ENCODE data around the gene SUGP1.

SUGP1 gene

DNA sequence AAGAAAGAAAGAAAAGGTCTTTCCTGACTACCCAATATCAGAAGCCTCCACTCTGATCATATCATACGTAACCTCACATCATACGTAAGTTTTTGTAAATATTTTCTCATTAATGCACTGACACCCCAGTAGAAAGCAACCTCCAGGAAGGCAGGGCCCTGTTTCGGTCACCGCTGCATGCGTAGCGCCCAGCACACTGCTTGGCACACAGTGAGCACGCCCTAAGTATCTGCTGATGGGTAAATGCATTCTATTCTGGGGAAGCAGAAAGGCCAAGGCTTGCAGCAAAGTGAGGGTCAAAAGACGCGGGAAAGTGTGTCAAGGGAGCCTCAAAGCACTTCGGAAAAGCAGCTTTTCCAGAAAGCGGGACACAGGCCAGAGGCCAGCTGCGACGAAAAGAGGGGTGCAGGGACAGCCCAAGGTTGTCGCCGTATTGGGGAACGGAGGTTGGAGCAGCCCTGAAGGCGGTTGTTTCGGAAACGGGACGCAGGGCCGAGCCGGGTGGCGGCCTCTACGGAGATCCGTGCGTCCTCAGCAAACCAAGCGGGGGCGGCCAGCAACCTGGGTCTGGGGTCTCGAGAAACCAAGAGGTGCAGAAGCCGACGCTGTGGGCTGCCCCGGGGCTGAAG lies 463 bp downstream of the SUGP1 start:
- Histone ChIP-seq H3K9me3 (ENCODE audit: insufficient read depth, low read depth, low read length) (no peaks in the 10 kb centered on the region), H3K4me1 (ENCODE audit: insufficient read depth, low read length) (no peaks in the 10 kb centered on the region), H3K36me3 (ENCODE audit: insufficient read depth, low read length) (peaks cover 35% of the 10 kb centered on the region), H3K27me3 (ENCODE audit: insufficient read depth, low read length) (no peaks in the 10 kb centered on the region), H3K9ac (ENCODE audit: low read depth, low read length) (peak overlapping the region; percentile 97), H3K27ac (ENCODE audit: low read depth, low read length) (peak overlapping the region; percentile 95), H3K4me3 (ENCODE audit: low read length) (peak overlapping the region; percentile 81)
- 11% methylated on average over 32 of the region's 32 CpGs for WGBS

DNA sequence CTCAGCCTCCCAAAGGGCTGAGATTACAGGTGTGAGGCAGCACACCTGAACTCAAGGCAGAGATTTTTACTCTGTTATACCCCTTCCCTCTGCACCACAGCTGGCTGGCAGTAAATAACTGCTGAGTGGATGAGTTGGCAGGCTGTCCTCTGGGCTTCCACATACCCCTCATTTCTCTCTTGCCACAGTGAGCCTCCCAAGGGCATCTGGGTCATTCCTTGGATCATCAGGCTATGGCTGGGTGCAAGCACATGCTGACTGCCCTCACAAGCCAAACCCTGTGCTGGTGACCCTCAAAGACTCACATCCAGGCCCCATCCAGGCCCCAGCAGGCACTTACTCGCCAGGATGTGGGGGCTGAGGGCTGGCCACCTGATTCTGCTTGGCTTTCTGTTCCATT lies 4.2 kb downstream of the SUGP1 start:
- 93% methylated on average over 1 of the region's 1 CpG for WGBS
- Histone ChIP-seq H3K36me3 (ENCODE audit: insufficient read depth, low read length) (peaks cover 50% of the 10 kb centered on the region), H3K27ac (ENCODE audit: low read depth, low read length) (no peak overlapping the region), H3K27me3 (ENCODE audit: insufficient read depth, low read length) (no peaks in the 10 kb centered on the region), H3K4me1 (ENCODE audit: insufficient read depth, low read length) (no peaks in the 10 kb centered on the region), H3K4me3 (ENCODE audit: low read length) (no peak overlapping the region), H3K9me3 (ENCODE audit: insufficient read depth, low read depth, low read length) (no peaks in the 10 kb centered on the region), H3K9ac (ENCODE audit: low read depth, low read length) (no peak overlapping the region)

DNA sequence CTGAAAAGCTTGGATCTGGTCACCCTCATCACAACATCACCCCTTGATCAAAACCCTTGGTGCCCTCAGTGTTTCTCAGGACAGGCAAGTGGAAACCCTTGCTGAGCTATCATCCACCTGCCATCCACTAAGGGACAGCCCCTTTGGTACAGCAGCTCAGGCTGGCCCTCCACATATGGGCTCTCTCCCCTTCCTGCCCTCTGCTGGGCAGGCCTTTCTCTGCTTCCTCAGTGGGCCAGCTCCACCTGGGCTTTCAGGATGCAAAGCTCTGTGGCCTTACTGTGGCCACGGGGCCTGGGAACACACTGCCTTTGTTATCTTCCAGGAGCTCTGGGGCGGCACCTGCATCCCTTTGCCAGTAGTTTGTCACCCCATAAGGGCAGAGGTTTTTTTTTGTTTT lies 4.9 kb downstream of the SUGP1 start:
- peaks cover 57% of the 10 kb centered on the region for H3K36me3 ChIP-seq (ENCODE audit: insufficient read depth, low read length)
- H3K4me3 ChIP-seq (ENCODE audit: low read length), result no peak overlapping the region
- no peak overlapping the region for H3K27ac ChIP-seq (ENCODE audit: low read depth, low read length)
- no peaks in the 10 kb centered on the region for H3K9me3 ChIP-seq (ENCODE audit: insufficient read depth, low read depth, low read length)
- no peaks in the 10 kb centered on the region for H3K27me3 ChIP-seq (ENCODE audit: insufficient read depth, low read length)
- no peaks in the 10 kb centered on the region for H3K4me1 ChIP-seq (ENCODE audit: insufficient read depth, low read length)
- no peak overlapping the region for H3K9ac ChIP-seq (ENCODE audit: low read depth, low read length)
- WGBS, result 87% methylated on average over 2 of the region's 2 CpGs

DNA sequence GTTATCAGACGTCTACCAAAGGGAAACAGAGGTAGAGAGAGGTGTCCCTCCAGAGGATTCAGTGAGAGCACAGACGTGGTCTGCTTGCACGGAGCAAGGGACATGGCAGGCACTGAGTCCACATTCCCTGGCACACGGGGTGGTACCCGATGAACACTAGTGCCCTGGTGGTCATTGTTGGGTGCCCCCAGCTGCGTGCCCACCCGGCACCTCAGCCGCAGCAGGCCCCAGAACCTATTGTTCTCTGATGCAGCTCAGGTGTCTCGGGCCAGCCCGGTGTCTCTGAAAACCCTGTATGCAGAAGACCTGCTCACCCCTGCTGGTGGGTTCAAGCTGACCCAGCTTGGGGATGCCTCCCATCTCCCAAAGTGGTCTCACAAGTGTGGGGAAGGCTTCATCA lies 11.9 kb downstream of the SUGP1 start:
- Histone ChIP-seq H3K27ac (ENCODE audit: low read depth, low read length) (no peak overlapping the region), H3K9me3 (ENCODE audit: insufficient read depth, low read depth, low read length) (no peaks in the 10 kb centered on the region), H3K36me3 (ENCODE audit: insufficient read depth, low read length) (peaks cover 92% of the 10 kb centered on the region), H3K9ac (ENCODE audit: low read depth, low read length) (no peak overlapping the region), H3K27me3 (ENCODE audit: insufficient read depth, low read length) (no peaks in the 10 kb centered on the region), H3K4me3 (ENCODE audit: low read length) (no peak overlapping the region), H3K4me1 (ENCODE audit: insufficient read depth, low read length) (no peaks in the 10 kb centered on the region)
- WGBS, result 98% methylated on average over 10 of the region's 10 CpGs

DNA sequence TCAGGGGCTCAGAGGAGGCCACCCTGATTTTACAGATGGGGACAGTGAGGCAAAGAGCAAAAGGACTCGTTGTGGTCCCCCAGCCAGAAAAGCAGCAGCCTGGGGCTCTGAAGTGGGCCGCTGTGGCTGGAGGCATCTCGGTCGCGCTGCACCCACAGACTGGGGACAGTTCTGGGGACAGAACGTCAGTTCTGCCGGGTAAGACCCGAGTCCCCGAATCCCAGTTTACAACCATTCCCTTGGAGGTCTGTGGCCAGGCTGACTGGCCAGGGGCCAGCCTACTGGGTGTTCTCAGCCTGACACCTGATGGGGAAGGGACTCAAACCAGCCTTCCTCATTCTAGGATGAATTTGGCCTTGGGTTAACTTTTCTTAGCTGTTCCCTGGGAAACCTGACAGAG lies 14.1 kb downstream of the SUGP1 start:
- H3K9ac ChIP-seq (ENCODE audit: low read depth, low read length), result no peak overlapping the region
- H3K27me3 ChIP-seq (ENCODE audit: insufficient read depth, low read length), result no peaks in the 10 kb centered on the region
- no peak overlapping the region for H3K27ac ChIP-seq (ENCODE audit: low read depth, low read length)
- 96% methylated on average over 9 of the region's 9 CpGs for WGBS
- no peaks in the 10 kb centered on the region for H3K4me1 ChIP-seq (ENCODE audit: insufficient read depth, low read length)
- H3K9me3 ChIP-seq (ENCODE audit: insufficient read depth, low read depth, low read length), result no peaks in the 10 kb centered on the region
- peaks cover 95% of the 10 kb centered on the region for H3K36me3 ChIP-seq (ENCODE audit: insufficient read depth, low read length)
- H3K4me3 ChIP-seq (ENCODE audit: low read length), result no peak overlapping the region

DNA sequence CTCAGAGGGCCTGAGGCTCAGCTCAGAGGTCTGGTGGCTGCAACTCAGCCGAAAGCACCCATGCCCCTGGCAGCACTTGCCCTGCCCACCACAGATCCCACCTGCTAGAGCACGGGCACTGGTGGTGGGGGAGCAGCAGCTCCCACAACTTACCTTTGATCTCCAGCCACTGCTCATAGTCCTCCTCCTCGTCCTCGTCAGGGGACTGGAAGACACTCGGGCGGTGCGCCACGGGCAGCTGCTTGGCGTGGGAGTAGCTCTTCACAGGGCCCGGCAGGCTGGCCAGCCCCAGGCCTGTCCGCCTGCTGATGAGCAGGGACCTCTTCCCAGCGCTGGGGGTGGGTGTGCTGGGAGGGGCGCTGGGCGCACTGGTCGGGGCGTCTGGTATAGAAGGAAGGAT lies 14.6 kb downstream of the SUGP1 start:
- no peaks in the 10 kb centered on the region for H3K9me3 ChIP-seq (ENCODE audit: insufficient read depth, low read depth, low read length)

DNA sequence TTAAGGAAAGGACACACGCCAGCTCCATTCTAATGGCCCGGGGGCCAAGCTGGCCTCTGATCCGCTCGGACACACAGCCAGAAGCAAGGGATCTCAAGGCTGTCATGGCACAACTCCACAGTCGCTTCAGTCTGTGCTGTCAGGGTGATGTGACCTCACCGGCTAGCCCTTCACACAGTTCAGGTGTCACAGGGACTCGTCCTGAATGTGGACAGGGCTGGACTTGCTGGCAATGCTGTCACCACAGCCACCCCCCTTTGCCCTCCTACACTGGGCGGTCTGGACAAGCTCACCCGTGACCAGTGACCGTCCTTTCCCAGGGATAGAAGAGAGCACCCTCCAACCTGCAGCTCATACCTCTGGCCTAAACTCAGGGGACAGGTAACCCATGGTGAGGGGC lies 15.2 kb downstream of the SUGP1 start:
- Histone ChIP-seq H3K27ac (ENCODE audit: low read depth, low read length) (no peak overlapping the region), H3K36me3 (ENCODE audit: insufficient read depth, low read length) (peaks cover 94% of the 10 kb centered on the region), H3K9me3 (ENCODE audit: insufficient read depth, low read depth, low read length) (no peaks in the 10 kb centered on the region), H3K4me1 (ENCODE audit: insufficient read depth, low read length) (no peaks in the 10 kb centered on the region), H3K27me3 (ENCODE audit: insufficient read depth, low read length) (no peaks in the 10 kb centered on the region), H3K9ac (ENCODE audit: low read depth, low read length) (no peak overlapping the region), H3K4me3 (ENCODE audit: low read length) (no peak overlapping the region)
- 95% methylated on average over 10 of the region's 10 CpGs for WGBS

More for the DNA sequence above, 14.6 kb downstream of the SUGP1 start:
- no peaks in the 10 kb centered on the region for H3K27me3 ChIP-seq (ENCODE audit: insufficient read depth, low read length)
- H3K4me3 ChIP-seq (ENCODE audit: low read length), result no peak overlapping the region
- H3K27ac ChIP-seq (ENCODE audit: low read depth, low read length), result no peak overlapping the region
- WGBS, result 96% methylated on average over 16 of the region's 16 CpGs
- peaks cover 95% of the 10 kb centered on the region for H3K36me3 ChIP-seq (ENCODE audit: insufficient read depth, low read length)
- no peak overlapping the region for H3K9ac ChIP-seq (ENCODE audit: low read depth, low read length)
- H3K4me1 ChIP-seq (ENCODE audit: insufficient read depth, low read length), result no peaks in the 10 kb centered on the region

DNA sequence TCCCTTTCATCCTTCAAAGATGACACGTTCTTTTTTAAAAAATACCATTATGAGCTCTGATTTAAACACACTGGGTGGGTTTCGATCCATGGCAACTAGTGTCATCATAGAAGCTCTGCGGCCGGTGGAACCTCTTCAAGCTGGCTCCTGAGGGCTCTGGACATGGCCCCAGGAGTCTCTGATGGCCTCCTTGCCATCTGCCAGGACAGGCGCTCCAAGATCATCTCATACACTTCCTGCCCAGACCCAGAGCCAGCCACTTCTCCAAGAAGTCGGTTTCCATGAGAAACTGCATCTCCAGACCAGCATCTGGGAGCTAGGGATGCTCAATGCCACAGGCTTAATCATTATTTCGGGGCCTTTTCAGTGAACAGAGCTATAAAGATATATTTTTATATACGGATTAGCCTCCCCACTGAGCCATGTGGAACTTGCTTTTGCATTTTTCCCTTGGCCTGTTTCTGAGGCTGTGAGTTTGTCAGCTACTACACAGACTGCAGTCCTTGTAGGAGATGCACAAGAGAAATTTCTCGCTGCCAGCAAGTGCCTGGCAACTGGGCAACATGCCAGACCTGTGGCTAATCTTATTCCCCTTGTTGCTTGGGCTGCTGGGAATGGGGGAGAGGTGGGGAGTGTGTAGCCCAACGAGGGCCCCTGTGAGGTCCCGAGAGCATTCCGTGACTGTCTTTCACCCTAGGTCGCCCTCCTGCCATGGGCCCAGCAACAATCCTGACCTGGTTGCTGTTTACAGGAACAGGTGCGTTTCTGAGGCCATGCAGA lies 15.9 kb downstream of the SUGP1 start:
- Histone ChIP-seq H3K9ac (ENCODE audit: low read depth, low read length) (no peak overlapping the region), H3K36me3 (ENCODE audit: insufficient read depth, low read length) (peaks cover 89% of the 10 kb centered on the region)
- WGBS, result 94% methylated on average over 14 of the region's 14 CpGs

DNA sequence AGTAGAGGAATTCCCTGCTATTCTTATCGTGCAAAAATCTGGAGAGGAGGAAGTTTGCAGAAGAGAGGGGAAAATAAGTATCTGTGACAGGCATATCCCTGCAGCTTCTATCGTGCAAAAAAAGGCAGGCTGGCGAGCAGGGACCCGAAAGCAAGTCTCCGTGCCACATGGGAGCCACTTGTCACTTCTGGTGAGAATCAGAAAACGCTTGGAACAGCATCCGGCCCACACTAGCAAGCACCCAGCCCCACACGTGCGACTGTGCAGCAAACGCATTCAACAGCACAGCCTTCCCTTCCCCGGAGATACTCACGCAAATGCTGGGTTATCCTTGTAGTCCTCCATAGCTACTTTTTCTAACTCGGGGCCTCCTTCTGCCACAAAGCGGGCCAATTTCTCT lies 16.9 kb downstream of the SUGP1 start:
- H3K9ac ChIP-seq (ENCODE audit: low read depth, low read length), result no peak overlapping the region
- H3K36me3 ChIP-seq (ENCODE audit: insufficient read depth, low read length), result peaks cover 87% of the 10 kb centered on the region
- H3K27me3 ChIP-seq (ENCODE audit: insufficient read depth, low read length), result no peaks in the 10 kb centered on the region
- no peak overlapping the region for H3K27ac ChIP-seq (ENCODE audit: low read depth, low read length)
- no peak overlapping the region for H3K4me3 ChIP-seq (ENCODE audit: low read length)
- 96% methylated on average over 14 of the region's 14 CpGs for WGBS
- no peaks in the 10 kb centered on the region for H3K9me3 ChIP-seq (ENCODE audit: insufficient read depth, low read depth, low read length)
- H3K4me1 ChIP-seq (ENCODE audit: insufficient read depth, low read length), result no peaks in the 10 kb centered on the region

More for the DNA sequence above, 15.9 kb downstream of the SUGP1 start:
- Histone ChIP-seq H3K4me1 (ENCODE audit: insufficient read depth, low read length) (no peaks in the 10 kb centered on the region), H3K27ac (ENCODE audit: low read depth, low read length) (no peak overlapping the region), H3K27me3 (ENCODE audit: insufficient read depth, low read length) (no peaks in the 10 kb centered on the region), H3K9me3 (ENCODE audit: insufficient read depth, low read depth, low read length) (no peaks in the 10 kb centered on the region), H3K4me3 (ENCODE audit: low read length) (no peak overlapping the region)

DNA sequence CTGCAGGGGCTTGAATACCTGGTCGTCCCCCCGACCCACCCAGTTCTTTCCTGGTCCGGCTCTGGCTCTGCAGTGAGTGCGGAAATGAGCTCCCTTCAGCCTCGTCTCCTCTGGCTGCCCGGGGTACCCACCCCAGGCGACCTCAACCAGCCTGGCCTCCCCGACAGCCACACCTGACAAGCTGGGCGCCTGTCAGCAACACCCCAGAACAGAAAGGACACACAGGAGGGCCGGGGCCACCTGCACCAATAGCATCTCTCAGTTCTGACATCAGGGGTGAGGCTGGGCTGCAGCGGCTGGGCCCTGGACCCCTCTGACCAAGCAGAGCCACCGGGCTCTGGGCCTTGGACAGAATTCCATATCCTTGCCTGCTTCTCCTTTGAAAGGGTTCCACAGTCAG lies 19.7 kb downstream of the SUGP1 start:
- WGBS, result 93% methylated on average over 12 of the region's 12 CpGs
- peaks cover 75% of the 10 kb centered on the region for H3K36me3 ChIP-seq (ENCODE audit: insufficient read depth, low read length)

DNA sequence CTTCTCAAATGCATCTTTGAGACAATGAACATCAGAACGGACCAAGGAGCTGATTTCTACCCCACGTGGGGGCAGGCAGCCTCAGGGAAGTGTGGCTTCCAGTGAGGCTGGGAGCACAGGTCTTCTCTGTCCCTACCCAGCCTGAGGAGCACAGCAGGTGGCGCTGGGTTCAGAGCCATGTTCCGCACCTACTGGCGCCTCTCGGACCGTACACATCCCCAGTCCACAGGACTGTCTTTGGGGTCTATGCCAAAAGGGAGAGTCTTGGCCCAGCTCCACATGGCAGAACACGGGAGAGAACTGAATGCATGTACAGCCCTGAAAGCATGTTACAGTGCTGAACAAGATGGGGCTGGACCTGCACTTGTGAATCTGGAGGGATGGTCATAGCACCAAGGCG lies 22.6 kb downstream of the SUGP1 start:
- H3K4me1 ChIP-seq (ENCODE audit: insufficient read depth, low read length), result no peaks in the 10 kb centered on the region
- H3K4me3 ChIP-seq (ENCODE audit: low read length), result no peak overlapping the region
- no peak overlapping the region for H3K9ac ChIP-seq (ENCODE audit: low read depth, low read length)
- no peak overlapping the region for H3K27ac ChIP-seq (ENCODE audit: low read depth, low read length)
- WGBS, result 92% methylated on average over 9 of the region's 9 CpGs
- H3K36me3 ChIP-seq (ENCODE audit: insufficient read depth, low read length), result peaks cover 71% of the 10 kb centered on the region
- no peaks in the 10 kb centered on the region for H3K27me3 ChIP-seq (ENCODE audit: insufficient read depth, low read length)
- no peaks in the 10 kb centered on the region for H3K9me3 ChIP-seq (ENCODE audit: insufficient read depth, low read depth, low read length)

More for the DNA sequence above, 19.7 kb downstream of the SUGP1 start:
- Histone ChIP-seq H3K4me3 (ENCODE audit: low read length) (no peak overlapping the region), H3K4me1 (ENCODE audit: insufficient read depth, low read length) (no peaks in the 10 kb centered on the region), H3K27me3 (ENCODE audit: insufficient read depth, low read length) (no peaks in the 10 kb centered on the region), H3K27ac (ENCODE audit: low read depth, low read length) (no peak overlapping the region), H3K9me3 (ENCODE audit: insufficient read depth, low read depth, low read length) (no peaks in the 10 kb centered on the region), H3K9ac (ENCODE audit: low read depth, low read length) (no peak overlapping the region; the same call in 1 of the 2 replicates)
